HG03196 (cell line): ENCODE data around the gene KREMEN1.

ENCODE experiments used
- ATAC-seq: cut with Tn5 transposase; IDR thresholded peaks from one replicate; pipeline ENCODE4 v1.9.1; 2021; ENCODE audit not compliant: unreplicated experiment

KREMEN1 gene

DNA sequence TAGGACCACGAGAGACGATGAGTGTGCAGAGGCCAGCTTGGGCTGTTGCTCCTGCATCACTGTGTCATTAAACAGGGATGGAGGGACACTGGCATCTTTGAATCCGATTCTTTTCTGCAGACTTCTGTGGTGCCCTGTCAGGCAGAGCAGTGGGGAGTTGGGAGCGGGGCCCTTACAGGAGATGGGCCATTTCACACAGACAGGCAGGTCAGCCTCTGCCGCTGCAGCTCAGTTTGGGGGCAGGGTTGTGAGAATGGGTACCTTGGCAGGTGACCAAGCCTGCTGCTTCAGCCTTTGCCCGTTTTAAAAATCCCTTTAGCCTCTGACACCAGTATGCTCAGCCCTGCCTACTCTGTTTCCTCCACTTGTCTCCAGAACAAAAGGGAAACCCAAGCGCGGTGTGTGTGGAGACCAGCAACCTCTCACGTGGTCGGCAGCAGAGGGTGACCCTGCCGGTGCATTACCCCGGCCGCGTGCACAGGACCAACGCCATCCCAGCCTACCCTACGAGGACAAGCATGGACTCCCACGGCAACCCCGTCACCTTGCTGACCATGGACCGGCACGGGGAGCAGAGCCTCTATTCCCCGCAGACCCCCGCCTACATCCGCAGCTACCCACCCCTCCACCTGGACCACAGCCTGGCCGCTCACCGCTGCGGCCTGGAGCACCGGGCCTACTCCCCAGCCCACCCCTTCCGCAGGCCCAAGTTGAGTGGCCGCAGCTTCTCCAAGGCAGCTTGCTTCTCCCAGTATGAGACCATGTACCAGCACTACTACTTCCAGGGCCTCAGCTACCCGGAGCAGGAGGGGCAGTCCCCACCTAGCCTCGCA, 23.8 kb upstream of the KREMEN1 start:
- ATAC-seq, result no peak

DNA sequence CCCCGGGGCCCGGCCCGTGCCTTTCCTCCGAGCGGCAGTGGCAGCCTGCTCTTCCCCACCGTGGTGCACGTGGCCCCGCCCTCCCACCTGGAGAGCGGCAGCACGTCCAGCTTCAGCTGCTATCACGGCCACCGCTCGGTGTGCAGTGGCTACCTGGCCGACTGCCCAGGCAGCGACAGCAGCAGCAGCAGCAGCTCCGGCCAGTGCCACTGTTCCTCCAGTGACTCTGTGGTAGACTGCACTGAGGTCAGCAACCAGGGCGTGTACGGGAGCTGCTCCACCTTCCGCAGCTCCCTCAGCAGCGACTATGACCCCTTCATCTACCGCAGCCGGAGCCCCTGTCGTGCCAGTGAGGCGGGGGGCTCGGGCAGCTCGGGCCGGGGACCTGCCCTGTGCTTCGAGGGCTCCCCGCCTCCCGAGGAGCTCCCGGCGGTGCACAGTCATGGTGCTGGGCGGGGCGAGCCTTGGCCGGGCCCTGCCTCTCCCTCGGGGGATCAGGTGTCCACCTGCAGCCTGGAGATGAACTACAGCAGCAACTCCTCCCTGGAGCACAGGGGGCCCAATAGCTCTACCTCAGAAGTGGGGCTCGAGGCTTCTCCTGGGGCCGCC, 23.1 kb upstream of the KREMEN1 start:
- no peak for ATAC-seq

DNA sequence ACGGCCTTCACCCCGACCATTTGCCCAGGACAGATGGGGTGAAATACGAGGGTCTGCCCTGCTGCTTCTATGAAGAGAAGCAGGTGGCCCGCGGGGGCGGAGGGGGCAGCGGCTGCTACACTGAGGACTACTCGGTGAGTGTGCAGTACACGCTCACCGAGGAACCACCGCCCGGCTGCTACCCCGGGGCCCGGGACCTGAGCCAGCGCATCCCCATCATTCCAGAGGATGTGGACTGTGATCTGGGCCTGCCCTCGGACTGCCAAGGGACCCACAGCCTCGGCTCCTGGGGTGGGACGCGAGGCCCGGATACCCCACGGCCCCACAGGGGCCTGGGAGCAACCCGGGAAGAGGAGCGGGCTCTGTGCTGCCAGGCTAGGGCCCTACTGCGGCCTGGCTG, 22.4 kb upstream of the KREMEN1 start:
- ATAC-seq, result no peak

DNA sequence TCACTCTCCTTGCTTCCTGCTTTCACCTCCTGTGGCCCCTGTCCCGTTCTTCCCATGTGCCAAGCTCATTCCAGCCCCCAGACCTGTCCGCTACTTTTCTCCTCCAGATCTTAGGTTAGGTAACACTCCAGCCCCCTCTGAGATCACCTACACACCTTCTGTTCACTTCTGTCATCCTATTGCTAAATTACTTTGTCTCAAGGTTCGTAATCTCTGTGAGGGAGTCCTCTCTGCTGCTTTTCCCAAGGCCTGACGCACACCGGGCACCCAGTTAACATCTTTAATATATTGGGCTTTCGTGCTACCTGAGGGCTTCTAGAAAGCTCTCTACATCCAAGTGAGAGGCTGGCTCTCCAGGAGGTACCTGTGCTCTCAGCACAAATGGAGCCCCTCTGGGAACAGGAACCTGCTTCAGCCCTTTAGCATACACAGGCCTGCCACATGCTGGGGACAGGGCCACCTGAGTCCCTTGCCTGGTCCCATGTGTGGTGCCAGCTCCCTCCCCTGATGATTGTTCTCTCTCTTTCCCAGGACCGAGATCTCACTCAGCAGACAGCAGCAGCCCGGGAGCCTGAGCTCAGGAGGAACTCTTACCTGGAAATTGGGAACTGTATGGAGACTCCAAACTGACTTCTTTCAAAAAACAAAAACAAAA, 19.7 kb upstream of the KREMEN1 start:
- no peak for ATAC-seq

DNA sequence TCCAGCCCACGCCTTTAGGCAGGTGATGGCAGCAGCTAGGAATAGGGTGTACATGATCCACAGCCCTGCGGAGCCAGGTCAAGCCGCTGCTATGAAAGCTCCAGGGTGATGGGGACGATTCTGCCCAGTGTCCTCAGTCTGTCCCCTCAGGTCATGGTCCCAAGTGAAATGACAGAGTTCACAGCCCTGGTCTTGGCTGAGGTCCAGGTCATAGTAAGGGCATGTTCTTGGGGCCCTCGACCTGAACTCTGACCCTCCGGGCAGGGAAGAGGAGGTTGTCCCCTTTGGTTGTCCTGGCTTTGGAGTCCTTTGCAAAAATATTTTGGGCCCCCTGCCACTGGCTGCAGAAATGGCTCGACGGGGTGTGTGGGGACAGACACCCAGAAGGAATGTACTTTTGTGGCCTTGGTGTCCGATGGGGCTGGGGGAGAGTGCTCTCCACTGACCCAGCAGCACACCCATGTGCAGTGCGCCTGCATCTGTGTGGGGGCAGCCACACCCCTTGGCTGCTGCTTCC, 18.5 kb upstream of the KREMEN1 start:
- no peak for ATAC-seq

DNA sequence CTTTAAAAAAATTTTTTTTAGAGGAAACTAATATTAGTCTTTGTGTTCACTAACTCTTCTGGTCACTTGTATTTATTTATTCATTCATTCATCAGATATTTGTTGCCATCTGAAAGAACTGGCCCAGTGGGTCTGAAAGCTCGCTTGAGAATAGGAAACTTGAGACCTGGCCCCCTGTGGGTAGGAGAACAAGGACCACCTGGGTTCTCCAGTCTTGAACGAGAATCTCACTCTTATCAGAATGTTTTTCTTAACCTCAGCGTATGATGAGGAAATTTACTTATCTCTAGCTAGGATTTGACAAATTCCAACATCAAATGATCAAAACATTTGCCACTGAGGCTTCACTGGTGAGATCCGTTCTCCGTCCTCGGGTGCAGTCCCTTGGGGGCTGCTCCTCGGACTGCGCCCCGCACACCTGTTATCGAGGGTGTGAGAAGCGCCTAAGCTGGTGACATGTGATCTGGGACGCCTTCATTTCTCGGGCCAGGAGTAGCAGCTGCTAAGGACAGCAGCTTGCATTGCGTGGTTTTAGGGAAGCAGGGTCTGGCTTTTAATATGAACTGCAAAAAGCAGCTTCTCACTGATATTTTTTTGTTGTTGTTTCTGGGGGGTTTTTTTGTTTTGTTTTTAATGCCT, 17.5 kb upstream of the KREMEN1 start:
- no peak for ATAC-seq

DNA sequence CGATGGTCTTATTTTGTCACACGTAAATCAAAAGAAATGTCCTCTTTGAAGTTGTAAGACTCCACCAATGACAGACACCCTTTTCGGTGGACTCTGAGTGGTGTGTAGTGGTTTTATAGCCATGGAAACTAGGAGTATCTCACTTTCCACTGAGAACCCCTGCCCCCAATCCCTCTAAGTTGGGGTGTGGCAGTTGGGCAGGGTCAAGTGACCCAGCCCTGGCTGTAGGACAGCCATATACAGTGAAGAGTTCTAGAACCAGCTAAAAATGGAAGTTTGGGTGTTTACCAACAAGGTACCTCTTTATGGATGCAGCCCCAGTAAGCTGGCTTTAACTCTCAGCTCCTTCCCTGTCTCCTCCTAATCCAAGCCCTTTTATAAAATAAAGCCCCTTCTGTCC, 16.4 kb upstream of the KREMEN1 start:
- no peak for ATAC-seq

DNA sequence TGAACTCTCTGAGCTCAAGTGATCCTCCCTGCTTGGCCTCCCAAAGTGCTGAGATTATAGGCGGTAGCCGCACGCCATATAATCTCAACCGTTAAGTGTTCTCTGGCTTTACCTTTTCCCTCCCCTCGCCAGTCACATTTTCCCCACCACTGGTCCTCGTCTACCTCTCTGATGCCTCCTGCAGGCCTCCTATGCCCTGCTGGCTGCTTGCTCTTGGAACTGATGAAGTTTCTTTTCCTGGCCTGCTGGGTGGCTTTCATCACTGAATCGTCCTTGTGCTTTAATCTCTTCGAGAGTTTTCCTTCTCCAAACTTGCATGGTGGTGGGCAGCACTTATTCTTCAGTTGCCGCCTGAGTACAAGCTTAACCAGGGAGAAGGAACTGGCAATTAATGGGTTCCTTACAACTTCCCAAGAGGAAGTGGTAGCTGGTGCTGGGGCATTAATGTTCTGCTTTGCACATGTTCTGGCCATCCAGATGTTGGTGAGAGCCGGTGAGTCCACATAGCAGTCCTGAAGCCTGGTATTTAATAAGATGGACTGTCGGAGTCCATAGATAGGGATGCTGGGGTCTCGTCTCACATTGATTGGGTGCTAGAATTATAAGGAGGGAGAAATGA, 12.5 kb upstream of the KREMEN1 start:
- ATAC-seq, result no peak

DNA sequence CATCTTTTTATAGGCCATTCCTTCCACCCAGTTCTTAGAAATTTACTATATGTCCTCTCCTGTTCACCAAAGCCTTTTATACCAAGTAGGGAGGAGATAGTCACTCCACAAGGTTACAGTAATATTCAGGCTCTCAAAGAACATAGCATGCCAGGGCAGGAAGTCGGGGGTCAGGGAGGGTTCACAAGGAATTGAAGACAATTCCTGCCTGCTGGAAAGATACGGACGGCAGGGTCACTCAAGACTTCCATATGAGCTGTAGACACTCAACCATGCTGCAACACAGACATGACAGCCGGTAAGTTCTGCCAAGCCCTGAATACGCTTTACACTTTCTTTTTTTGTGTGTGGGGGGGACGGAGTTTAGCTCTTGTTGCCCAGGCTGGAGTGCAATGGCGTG, 11.9 kb upstream of the KREMEN1 start:
- no peak for ATAC-seq

DNA sequence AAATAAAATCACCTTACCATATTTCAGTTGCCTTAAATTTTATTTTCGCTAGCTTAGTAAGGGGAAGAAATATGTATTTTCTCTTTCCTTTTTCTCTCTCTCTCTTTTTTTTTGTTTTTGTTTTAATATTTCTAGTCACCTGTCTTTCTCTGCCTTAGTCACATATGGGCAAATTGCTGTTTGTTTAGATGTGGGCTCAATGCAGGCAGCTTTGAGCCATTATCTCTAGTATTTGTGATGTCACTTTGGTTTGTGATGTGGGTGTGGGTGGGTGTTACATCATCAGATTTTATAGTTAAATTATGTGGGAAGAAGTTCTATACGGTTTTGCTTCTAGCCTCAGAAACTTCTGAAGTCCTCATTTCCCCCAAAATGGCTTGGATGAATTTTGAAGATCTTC, 11.1 kb upstream of the KREMEN1 start, which contains the start of gene C22orf31:
TSS of gene C22orf31 (minus strand) at position 59 of the 400 bp plus-strand sequence. CDS start at position 20, 39 bp downstream.
- no peak for ATAC-seq

DNA sequence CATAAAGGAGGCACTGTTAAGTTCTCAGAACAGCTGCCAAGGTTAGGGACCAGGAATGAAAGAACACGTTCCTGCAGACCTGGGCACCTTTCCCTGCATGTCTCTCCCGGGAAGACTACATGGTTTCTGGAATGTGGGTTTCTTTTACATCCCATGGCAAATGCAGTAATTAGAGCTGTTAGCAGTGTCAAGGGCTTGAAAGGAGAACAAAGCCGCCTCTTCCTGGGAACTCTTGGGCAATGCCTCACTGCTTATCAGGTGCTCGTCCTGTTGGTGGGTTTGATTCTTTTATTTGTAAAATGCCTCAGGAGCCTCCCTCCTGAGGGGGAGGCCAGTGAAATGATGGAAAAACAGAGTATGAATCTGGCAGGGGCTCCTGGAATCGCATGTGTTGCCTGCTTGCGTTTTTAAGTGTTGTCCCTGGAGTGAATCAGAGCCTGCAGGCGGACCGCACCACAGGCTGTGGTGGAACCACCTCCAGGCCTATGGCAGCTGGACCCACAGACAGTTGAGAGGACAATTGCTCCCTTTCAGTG, 10.5 kb upstream of the KREMEN1 start:
- ATAC-seq, result no peak

DNA sequence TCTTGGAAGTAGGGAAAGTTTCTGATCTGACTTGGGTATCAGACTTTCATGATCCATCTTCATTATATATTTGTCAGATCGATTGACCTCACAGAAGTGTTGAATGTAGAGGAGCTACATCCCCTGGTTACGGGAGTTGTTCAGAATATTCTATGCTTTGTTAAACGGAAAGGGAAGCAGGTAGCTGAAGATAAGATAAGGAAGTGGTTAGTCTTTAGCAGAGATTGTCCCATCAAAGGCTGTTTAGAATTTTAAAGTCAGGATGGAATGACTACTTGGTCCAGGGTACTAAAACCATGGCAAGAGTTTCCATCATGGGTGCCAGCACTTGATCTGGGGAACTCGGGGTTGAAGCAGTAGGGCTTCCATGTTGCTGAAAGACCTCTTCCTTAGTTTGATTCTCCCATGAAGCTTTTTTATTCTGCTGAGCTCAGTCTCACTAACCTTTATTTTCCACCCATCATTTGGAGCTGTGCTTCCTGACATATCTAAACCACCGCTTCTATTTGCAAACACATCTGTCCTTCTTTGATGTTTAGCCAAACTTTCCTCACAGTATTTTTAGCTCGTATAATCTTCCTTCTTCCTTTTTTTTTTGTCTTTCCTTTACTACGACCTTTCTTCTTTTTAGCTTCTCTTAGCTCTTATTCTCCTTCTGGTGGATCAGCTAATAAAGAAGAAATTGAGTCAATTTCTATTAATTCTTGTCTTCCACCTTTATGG, 7.2 kb upstream of the KREMEN1 start:
- ATAC-seq, result no peak

DNA sequence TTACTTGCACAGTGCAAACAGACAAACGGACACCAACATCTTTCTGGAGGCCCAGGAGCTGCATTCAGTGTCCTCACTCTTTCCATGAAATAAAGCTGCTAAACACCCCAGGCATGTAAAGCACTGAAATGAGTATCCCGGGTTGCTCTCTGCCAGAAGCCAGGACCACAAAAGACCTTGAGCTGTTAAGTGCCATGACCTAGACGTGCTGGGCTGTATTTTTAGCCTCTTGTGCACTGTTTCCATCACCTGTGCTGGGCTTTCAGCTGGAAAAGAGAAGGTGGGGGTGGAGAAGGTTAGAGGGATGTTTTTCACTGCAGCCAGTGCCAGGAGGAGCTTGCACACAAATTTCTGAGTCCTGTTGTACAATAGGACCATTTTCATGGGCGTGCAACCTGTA, 3.4 kb upstream of the KREMEN1 start:
- ATAC-seq, result no peak

DNA sequence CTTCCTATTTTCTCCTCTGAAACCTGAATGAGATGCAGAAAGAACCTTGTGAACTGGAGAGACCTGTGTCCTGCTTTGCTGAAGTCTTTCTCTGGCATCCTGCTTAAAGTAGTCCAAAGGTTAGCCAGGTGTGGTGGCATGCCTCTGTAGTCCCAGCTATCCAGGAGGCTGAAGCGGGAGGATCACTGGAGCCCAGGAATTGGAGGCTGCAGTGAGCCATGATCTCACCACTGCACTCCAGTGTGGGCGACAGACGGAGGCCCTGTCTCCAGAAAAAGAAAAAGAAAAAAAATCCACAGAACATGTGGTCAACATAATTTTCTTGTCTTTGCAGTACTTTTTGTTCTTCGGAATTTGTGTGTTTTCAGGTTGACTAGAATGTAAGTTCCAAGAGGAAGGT, 2.3 kb upstream of the KREMEN1 start:
- no peak for ATAC-seq

DNA sequence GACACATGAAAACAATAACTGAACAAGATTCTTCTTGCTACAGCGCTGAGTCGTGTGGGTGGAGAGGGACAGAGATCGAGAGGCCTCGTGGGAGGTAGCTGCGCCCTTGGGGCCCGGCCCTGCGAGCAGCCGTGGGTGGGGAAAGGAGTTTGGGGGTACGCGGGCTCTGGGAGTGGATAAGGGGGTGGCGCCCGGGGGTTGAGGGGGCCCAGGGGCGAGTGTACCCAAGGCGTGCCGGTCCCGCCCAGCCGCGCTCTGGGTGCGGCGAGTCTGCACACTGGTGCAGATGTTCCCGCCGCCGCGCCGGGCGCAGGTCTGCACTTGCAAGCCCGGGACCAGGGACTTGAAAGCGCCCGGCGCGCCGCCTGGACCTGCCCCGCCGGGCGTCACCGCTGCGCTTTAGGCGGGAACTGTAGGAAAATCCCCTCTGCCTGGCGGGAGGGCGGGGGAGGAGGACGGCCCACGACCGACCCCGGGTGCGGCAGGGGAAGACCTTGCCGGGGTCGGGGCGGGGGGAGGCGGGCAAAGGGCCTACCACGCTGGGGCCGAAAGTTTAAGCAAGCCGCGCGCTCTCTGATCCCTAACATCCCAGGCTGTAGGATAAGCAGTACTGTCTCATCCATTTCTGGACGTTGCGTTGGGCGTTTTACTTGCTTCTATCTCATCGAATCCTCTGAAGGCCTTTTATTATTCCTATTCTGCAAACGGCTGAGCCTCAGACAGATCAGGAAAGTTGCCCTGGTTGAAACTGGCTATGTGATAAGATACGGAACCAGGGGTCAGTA, 1.4 kb upstream of the KREMEN1 start:
- ATAC-seq, result no peak

DNA sequence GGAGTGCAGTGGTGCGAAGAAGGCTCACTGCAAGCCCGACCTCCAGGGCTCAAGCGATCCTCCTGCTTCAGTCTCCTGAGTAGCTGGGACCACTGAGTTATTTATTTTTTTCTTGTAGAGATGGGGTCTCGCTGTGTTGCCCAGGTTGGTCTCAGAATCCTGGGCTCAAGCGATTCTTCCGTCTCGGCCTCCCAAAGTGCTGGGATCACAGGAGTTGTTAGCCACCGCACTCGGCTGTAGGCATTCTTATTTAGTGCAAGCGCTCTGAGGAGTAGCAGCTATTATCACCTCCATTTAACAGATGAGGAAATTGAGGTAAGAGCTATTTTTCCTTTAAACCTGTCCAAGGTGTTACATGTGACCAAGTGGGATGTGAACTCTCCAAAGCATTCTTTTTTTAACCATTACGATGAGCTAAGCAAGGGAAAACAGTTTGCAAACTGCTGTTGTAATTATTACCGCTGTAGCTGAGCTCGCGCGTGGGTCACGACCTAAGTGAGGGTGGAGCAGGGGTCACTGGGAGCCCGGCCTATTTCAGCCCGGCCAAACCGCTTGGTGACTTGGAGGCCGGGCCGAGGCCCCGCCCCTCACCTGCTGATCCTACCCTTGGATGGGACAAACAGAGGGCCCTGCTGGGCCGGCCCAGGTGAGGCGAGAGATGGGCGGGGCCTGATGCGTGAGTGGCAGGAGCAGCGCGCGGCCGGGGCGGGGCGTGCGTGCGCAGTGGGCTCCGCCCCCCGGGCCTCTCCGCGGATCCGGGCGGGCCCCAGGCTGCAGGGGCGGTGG, 449 bp upstream of the KREMEN1 start:
- ATAC-seq, result peak; percentile 76

DNA sequence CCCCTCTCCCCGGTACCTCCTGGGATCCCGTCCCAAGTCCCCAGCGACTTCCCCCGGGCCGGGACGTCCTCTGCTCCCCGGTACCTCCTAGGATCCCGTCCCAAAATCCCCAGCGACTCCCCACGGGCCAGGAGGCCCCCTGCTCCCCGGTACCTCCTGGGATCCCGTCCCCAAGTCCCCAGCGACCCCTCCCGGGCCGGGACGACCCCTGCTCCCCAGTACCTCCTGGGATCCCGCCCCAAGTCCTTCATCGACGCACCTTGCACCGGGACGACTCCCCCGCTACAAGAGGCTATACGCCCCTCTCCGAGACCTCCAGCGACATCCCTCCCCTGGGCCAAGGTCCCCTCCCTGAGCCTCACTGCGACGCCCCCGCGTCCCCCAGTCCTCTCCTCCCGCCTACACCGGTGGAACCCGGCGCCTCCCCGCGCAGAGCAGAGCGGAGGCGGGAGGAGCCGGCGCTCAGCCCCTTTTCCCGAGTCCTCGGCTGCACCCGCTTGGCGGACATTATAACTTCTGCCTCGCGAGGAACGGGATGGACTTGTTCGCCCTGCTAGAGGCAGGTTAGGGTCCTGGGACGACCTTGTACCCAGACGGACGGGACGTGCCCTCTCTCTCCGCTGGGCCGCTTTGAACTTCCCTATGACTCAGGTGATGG, 912 bp downstream of the KREMEN1 start:
- no peak for ATAC-seq

DNA sequence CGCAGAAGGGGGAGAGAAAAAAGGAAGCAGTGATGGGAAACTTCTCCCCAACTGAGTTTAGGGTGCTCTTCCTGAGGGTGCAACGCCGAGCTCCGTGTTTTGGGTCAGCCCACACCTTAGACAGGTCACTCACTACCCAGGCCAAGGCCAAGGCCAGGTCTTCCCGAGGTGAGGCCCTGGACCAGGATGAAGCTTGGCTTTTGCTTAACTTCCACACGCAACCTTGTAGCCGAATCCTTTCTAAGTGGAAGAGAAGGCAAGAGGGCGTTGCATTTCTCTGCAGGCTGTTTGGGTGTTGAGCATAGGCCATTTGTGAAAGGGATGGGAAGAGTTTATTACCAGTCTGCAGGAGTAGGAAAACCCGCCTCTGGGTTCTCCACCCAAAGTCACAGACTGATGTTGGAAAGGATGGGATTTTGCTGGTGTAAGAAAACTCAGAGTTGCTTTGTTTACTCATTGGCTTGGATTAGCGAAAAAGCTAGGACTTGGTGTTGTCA, 1.5 kb downstream of the KREMEN1 start:
- ATAC-seq, result no peak
